HG03520 (cell line): ENCODE measurements around the gene ATOH8.

ENCODE experiments used
- ATAC-seq: cut with Tn5 transposase; IDR thresholded peaks from one replicate; pipeline ENCODE4 v1.9.1; 2021; ENCODE audit warnings: mild to moderate bottlenecking, moderate library complexity; ENCODE audit not compliant: unreplicated experiment

Gene ATOH8

DNA sequence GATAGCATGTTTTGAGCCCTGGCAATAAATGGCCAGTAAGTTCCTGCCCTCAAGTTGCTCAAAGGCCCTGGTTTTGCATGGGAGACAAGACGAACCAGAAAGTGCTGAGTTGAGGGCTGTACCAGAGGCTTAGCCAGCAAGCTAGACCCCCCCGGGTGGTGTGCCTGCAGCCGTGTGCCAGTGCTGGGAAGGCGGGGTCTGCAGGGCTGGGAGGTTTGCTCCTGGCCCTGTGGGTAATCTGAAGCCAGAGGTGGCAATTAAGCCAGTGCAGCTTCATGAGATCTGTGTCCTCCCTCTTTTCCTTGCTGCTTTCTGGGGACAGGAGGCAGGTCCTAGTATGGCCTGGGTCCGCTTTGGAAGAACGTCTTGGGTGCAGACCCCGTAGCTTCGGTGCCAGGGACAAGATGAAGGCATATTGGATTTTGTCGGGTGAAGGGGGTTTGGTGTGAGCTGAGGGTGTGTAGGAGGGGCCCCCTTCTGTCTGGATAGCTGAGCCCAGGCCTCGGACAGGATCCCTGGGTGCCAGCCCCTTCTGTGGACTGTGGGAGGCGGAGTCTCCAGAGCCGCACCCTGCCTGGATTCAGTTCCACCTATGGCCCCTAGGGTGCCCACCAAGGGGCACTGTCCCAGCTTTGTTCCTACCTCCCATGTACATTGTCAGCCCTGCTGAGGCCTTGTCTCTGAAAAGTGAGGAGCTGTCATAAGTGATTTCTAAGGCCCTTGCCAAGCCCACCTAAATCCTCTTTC, 15.6 kb downstream of the ATOH8 start:
- ATAC-seq, result no peak

DNA sequence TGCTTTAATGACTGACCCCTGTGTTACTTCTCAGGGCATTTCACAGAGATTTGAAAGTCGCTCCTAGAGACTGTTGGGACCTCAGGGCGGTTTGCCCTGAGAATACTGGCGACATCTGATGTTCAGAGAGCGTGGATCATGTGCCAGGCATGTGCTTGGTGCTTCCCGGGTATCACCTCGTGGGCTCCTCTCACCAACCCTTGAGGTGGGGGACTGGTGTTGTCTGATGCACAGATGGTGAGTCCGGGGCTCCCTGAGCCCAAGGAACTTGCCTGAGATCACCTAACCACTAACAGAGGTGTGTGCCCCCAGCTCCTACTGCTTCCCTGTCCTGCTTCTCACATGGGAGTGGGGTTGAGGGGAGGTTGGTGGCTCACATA, 16.2 kb downstream of the ATOH8 start:
- no peak for ATAC-seq

DNA sequence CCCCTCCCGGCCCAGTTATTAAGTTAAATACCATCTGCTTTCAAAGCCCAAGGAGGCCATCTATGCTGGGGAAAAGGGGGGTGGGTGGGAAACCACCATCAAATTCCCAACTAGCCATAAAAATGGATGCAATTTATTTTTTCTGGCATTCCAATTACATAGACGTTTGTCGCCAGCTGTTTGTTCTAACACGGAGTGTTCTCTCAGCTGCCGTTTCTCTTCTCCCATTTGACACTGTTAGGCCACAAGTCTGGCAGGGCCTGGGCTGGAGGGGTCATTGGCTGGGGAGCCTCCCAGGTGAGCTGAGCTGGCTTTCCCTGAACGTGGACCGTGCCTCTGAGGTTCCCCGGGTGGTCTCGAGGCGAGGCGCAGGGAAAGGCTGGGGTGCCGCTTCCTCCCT, 16.6 kb downstream of the ATOH8 start:
- no peak for ATAC-seq

DNA sequence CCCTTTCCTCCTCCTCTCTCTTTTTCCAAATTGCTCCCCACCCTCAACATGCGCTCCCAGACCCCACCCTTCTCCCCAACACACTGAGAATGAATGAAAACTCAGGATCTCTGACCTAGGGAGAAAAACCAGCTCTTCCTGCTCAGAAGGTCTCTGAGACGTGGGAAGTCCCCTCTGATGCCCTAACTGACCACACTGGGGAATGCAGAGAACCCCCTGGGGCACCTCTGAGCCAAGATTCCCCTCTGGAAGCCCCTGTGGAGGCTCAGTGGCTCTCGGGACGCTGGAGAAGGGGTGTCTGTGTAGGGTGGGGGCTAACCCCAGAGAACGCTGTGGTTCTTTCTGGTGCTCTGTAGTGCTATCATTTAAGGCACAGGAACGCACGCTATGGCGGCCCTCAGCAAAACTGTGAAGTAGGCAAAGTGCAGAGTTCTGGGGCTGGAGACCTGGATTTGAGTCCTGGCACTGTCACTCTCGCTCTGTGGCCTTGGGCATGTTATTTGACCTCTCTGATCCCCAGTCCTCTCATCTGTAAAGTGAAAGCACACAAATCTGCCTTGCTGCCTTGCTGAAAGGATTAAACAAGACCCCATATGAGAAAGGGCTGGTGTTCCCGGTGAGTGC, 17.1 kb downstream of the ATOH8 start:
- ATAC-seq, result no peak

- no peak for ATAC-seq
Observed at GRCh38 chr2:85771486-85771885, 17.7 kb downstream of the ATOH8 start.

- ATAC-seq, result no peak
Observed at GRCh38 chr2:85772019-85772745, 18.4 kb downstream of the ATOH8 start.

GRCh38 chr2:85772841-85773491, 19.2 kb downstream of the ATOH8 start:
- ATAC-seq, result no peak

DNA sequence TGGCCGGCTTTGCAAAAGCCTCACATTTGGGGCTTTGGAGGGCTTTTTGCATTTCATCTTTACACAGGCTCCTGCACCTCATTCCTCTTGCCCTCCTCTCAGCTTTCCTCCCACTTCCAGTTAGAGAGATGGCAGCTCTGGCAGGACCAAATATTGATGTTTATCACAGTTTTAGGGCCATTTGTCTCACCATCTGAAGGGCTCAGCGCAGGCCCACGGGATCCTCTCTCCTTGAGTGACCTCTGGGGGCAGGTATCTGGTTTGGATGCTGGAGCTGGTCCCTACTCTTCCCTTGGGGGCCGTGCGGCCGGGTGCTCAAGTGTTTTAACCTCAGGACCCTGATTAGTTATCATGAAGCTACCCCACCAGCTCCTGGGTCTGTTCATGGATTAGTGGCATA, 19.9 kb downstream of the ATOH8 start:
- no peak for ATAC-seq

DNA sequence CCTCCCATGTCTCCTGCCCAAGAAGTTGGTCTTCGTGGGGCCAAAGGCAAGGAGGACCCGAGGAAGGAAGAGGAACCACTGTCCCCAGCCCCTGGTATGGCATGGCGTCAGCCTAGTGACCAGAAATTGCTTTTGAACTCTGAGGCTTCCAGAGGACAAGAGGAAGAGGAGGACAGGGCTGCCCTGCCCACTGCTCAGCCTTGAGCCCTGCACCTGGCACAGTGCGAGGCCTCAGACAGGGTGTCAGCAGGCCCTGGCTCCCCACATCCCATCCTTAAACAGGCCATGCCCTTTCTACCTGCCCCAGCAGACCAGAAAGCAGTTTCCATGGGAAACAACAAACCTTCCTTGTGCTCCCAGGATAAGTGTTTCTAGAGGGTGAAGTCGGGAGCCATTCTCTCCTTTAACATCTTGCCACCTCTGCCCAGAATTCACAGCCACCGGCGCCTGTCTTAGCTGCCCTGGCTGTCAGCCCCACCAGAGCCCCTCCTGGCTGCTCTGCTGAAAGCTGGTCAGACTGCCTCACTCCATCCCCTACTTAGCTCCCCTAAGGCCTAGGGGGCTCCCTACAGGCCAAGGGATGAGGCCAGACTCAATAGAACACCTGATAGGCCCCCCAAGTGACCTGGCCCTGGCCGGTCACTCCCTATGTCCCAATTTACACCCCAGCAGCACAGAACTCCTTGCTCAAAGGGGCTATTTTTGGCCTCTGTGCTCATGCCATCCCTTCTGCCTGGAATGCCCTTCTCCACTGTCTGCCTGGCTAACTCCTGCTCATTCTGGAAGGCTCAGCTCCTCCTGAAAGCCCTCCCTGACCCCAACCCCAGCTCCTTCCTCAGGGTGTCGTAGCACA, 20.6 kb downstream of the ATOH8 start:
- no peak for ATAC-seq

- ATAC-seq, result no peak
Observed at GRCh38 chr2:85775406-85776381, 21.9 kb downstream of the ATOH8 start.

DNA sequence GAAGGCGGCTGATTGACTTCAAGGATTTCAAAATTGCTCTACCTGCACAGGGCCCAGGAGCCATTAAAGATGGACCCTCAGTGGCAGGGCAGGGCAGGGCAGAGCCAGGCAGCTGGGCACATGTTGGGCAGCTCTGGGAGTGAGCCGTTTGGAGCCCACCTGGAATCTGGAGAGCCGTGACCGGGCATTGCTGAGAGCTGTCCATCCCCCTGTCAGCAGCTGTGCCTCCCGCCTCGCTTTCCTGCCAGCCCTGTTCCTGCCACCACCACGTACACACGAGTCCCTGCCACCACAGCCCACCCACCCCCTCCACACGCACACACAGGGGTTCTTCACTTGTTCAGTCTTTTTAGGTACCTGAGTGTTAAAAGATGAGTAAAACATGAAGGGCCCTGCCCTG, 22.9 kb downstream of the ATOH8 start:
- no peak for ATAC-seq

DNA sequence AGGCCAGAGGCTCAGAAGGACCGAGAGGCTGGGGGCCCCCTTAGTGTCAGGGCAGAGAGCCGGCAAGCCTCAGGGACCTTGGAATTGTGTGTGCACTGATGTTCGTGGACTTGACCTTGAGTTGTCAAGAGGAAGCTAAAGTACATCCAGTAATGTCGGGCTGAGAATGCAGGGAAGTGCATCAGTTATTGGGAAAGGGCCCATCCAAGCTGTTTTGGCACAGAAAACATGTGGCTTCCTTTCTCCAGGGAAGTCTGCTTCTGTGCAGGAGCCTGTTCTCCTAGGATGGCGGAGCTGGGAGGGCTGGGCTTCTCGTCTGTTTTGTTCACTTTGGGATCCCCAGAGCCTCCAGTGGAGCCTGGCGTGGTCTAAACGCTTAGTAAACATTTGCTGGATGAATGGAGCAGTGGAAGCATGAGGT, 23.7 kb downstream of the ATOH8 start:
- no peak for ATAC-seq

GRCh38 chr2:85778646-85779379, 25.0 kb downstream of the ATOH8 start:
- ATAC-seq, result no peak

- ATAC-seq, result no peak
Observed at GRCh38 chr2:85779641-85780315, 26.0 kb downstream of the ATOH8 start.

DNA sequence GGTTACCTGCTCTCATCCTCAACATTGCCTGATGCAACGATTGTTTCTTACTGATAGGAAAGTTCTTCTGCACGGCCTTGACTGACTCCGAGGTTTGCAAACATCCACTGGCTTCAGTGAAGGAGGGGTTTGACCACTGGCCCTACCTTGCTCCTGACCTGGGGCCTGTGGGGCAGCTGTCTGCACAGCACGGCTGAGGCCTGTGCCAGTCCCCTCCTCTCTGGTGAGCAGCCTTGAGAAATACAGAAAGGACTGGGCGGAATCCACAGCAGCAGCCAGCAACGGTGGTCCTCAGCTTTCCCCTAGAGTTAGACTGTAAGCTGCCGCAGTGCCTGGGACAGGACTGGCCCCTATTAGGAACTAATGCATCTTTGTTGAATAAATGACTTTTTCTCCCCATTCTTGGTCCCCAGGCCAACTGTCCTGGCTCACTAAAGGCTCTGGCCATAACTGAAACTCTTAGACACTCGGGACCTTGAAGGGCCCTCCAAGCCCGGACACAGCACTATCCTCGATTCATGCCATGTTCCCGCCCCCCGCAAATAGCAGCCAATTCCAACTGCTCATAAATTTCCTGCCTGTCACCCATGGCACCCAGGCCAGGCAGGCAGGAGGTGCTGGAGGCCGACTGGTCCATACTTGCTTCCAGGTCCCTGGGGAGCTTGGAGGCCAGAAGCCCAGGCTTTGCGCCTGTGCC, 26.7 kb downstream of the ATOH8 start:
- no peak for ATAC-seq

GRCh38 chr2:85781013-85781332, 27.2 kb downstream of the ATOH8 start:
- ATAC-seq, result no peak

DNA sequence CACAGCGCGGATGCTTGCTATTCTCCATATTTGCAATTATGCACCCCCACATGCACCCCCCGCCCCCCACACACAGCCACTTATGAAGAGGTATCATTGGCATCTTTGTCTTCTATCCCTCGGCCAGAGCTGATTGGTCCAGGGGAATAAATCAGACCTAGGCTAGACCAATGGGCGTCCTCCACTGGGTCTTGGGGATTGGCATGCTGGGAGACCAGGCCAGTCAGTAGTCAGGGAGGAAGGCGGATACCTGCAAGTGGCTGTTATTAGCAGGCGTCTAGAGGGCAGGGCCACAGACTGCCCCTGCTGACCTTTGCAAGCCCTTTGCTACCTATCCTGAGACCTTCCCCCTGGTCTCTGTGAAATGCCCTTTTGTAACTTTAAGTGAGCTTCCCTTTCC, 30.0 kb downstream of the ATOH8 start:
- ATAC-seq, result no peak

- no peak for ATAC-seq
Observed at GRCh38 chr2:85784474-85784986, 30.7 kb downstream of the ATOH8 start.
